T-helper 17 cell (primary cell): ENCODE results near the gene UVRAG. TPM values are rescaled to one million over a fixed set of nuclear protein-coding genes. Genes with fewer than 3 reads are reported as not detected.
A peak's percentile ranks its signal among the peaks of the same experiment; 100 is the strongest.

Source experiments
- ATAC-seq: fragments of 150-1000 bp; cut with Tn5 transposase; 2 replicates; pipeline ENCODE4 v1.10.0; 2021; ENCODE audit warnings: mild to moderate bottlenecking, moderate library complexity
- DNase-seq, 3 donors: peaks; one replicate each; pipeline versions ENCODE4 v3.0.0 to v3.0.0-alpha.2; 2020 to 2021
- H3K9me3 ChIP-seq: one replicate; pipeline ENCODE4 v1.7.0; 2013; ENCODE audit warnings: low read length, mild to moderate bottlenecking; ENCODE audit not compliant: control insufficient read depth, poor library complexity, severe bottlenecking
- H3K27ac Mint-ChIP-seq: one replicate; pipeline ENCODE4 v1.8.0; 2022; ENCODE audit warnings: mild to moderate bottlenecking, moderate library complexity, mixed read lengths
- H3K27me3 Mint-ChIP-seq: one replicate; pipeline ENCODE4 v1.8.0; 2022; ENCODE audit warnings: mixed read lengths
- H3K36me3 Mint-ChIP-seq: one replicate; pipeline ENCODE4 v1.8.0; 2022; ENCODE audit warnings: low read depth, mixed read lengths
- H3K4me1 Mint-ChIP-seq: one replicate; pipeline ENCODE4 v1.8.0; 2022; ENCODE audit warnings: mild to moderate bottlenecking, mixed read lengths
- H3K4me3 Mint-ChIP-seq: one replicate; pipeline ENCODE4 v1.8.0; 2022; ENCODE audit warnings: mild to moderate bottlenecking, moderate library complexity, mixed read lengths
- total RNA-seq, 4 donors: library from RNA in 2 of 4; stranded (reverse) in 2 of 4; gene quantifications; one replicate each; pipeline ENCODE4 v1.2.3 and lab custom pipeline; 2022 to 2026

The UVRAG gene
- total RNA-seq (10 to 100 TPM; 25.2 to 29.8 TPM), total RNA-seq (lab: John Stamatoyannopoulos, UW) (51.0 to 58.9 reads per million in 2 donors)

DNA sequence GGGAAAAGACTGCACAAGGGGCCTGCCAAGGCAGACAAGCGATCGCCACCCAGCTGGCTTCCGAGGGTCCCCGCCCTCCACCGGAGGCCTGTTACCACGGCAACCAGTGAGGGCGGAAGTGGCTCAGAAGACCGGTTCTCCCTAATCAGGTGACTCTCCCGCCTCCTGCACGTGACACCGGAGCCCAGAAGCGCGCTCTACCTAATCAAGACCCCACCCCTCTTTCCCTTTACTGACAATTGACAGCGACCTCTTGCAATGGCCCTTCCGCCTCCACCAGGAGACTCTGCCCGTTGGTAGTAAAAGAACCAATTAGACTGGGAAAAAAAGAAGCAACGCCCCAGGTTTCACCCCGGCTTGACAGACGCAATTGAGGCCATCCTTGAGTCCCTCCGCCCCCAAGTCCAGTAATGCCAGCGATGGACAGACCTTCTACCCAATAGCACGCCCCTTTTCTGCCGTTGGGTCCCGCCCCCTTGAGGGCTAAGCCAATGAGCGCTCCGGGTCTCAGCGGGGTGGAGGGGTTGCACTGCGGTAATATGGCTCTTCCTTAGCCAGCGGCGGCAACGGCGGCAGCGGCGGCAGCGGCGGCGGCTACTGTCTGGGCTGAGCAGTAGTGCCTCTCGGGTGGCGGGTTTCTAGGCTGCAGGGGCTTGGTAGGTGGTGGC lies at the start of gene UVRAG:
Gene UVRAG, plus strand, starts transcription at position 534 of the 668 bp plus-strand sequence. CDS start 198 bp downstream, outside the sequence.
- H3K9me3 ChIP-seq = no peaks in the 10 kb centered on the region
- Mint-ChIP-seq H3K4me3 (no peak within 1 kb of the TSS), H3K27me3 (peaks cover 12% of the 10 kb centered on the region), H3K36me3 (peaks cover 3% of the 10 kb centered on the region), H3K4me1 (peaks cover 16% of the 10 kb centered on the region), H3K27ac (no peak within 1 kb of the TSS)
- ATAC-seq (peak; percentile 89), DNase-seq (peak; percentile 91 to 98 (median 97))

DNA sequence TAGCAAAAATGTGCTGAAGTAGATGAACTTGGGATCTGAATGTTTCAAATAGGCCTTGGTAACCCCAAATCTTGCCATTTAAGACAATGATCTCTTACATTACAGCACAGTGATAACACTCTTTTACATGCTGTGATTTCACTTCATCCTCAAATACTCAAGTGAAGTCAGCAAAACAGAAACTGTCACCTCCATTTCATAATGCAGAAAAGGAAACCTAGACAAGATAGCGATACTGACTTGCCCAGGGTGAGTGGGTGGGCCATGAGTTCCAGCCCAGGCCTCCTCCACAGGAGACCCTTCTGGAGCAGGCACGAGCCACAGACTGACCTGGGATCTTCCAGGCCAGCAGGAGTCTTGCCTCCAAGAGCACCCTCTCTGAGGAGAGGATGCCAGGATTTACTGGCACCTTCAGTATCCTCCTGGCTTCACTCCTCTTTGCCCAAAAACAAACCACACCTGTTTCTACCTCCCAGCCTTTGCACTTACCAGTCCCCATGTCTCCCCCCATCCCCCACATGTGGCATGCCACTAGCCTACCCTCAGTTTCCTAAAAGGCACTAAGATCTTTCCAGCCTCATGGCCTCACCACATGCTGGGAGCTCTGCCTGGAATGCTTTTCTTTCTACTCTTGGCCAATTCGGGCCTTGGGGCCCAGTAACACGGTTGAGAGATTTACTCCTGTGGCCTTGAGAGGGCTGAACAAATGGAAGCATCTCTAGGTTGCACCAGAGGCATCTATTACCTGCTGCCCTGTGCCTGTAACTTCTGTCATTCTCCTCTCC lies 48.4 kb upstream of the UVRAG start:
- H3K4me3 Mint-ChIP-seq = no peak overlapping the region
- no peaks in the 10 kb centered on the region for H3K36me3 Mint-ChIP-seq
- no peaks in the 10 kb centered on the region for H3K9me3 ChIP-seq
- H3K27me3 Mint-ChIP-seq = peaks cover 24% of the 10 kb centered on the region
- peak overlapping the region; percentile 92 for H3K27ac Mint-ChIP-seq
- peaks cover 20% of the 10 kb centered on the region for H3K4me1 Mint-ChIP-seq
- DNase-seq (no peak), ATAC-seq (no peak)

DNA sequence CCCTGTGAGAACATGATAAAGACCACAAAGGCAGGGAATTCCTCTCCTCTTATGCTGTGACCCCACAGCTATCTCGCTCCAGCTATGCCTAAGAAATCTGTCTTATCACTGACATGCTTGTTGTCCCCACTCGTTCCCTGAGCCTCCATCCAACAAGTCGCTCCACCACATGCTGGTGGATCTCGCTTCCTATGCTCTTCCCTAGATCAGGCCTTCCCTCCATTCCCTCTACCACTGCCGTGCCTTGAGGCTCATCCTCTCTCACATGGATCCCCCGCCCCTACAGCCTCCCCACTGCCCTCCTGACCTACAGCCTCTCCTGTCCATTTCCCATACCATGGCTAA lies 47.8 kb upstream of the UVRAG start:
- Mint-ChIP-seq H3K4me1 (peaks cover 20% of the 10 kb centered on the region), H3K27me3 (peaks cover 23% of the 10 kb centered on the region), H3K4me3 (peak overlapping the region; percentile 79), H3K36me3 (no peaks in the 10 kb centered on the region), H3K27ac (peak overlapping the region; percentile 92)
- no peak for ATAC-seq
- no peaks in the 10 kb centered on the region for H3K9me3 ChIP-seq
- no peak for DNase-seq

DNA sequence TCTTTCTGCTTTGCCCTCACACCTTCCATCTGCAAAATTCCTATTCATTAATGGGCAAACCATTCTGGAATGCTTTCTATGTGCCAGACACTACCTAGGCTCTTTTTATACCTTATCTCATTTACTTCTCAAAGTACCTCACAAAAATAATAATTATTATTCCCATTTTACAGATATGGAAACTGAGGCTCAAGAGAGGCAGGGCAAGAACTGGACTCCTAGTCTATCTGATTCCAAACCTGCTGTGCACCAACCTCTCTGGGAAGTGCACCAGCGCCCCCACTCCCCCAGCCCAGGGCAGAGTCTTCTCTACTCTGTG lies 47.3 kb upstream of the UVRAG start:
- Mint-ChIP-seq H3K4me1 (peaks cover 20% of the 10 kb centered on the region), H3K27me3 (peaks cover 23% of the 10 kb centered on the region), H3K36me3 (no peaks in the 10 kb centered on the region), H3K4me3 (peak overlapping the region; percentile 87), H3K27ac (peak overlapping the region; percentile 92)
- no peak for DNase-seq
- ATAC-seq = no peak
- H3K9me3 ChIP-seq = no peaks in the 10 kb centered on the region

DNA sequence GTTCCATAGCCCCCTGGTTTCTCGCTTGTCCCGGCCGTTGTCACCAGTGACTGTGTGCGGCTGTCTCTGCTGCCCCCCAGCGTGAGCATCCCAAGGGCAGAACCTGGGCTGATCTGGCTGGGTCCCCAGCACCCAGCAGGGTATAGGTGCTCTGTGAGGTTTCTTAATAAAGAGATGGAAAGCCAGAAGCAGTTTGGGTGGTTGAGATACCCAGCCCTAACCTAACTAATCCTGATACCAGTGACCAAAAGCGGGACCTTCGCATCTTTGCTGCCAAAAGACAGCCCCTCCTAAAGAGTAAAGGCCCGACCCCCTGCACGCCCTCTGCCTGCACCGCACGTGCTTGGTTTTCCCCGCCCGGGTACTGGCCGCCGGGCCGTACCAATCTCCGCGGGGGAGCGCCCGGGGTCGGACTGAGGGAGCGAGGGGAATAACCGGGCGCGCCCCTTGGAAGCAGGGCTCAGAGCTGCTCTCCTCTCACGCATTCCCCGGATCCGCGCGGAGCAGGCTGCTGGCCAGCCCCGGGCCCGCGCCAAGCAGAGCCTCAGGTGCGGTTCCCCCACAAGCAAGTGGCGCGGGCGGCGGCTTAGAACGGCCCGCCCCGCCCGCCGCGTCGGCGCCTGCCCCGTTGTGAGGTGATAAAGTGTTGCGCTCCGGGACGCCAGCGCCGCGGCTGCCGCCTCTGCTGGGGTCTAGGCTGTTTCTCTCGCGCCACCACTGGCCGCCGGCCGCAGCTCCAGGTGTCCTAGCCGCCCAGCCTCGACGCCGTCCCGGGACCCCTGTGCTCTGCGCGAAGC lies 46.7 kb upstream of the UVRAG start, which contains the start of gene DGAT2:
Gene DGAT2, plus strand, starts transcription at position 667 of the 797 bp plus-strand sequence. CDS start 214 bp downstream, outside the sequence.
- no peaks in the 10 kb centered on the region for H3K36me3 Mint-ChIP-seq
- peak within 1 kb of the TSS; percentile 92 for H3K27ac Mint-ChIP-seq
- peak within 1 kb of the TSS; percentile 87 for H3K4me3 Mint-ChIP-seq
- H3K27me3 Mint-ChIP-seq = peaks cover 23% of the 10 kb centered on the region
- peaks cover 20% of the 10 kb centered on the region for H3K4me1 Mint-ChIP-seq
- no peaks in the 10 kb centered on the region for H3K9me3 ChIP-seq
- DNase-seq = peak; percentile 51 to 64 (median 56)
- peak; percentile 93 for ATAC-seq

DNA sequence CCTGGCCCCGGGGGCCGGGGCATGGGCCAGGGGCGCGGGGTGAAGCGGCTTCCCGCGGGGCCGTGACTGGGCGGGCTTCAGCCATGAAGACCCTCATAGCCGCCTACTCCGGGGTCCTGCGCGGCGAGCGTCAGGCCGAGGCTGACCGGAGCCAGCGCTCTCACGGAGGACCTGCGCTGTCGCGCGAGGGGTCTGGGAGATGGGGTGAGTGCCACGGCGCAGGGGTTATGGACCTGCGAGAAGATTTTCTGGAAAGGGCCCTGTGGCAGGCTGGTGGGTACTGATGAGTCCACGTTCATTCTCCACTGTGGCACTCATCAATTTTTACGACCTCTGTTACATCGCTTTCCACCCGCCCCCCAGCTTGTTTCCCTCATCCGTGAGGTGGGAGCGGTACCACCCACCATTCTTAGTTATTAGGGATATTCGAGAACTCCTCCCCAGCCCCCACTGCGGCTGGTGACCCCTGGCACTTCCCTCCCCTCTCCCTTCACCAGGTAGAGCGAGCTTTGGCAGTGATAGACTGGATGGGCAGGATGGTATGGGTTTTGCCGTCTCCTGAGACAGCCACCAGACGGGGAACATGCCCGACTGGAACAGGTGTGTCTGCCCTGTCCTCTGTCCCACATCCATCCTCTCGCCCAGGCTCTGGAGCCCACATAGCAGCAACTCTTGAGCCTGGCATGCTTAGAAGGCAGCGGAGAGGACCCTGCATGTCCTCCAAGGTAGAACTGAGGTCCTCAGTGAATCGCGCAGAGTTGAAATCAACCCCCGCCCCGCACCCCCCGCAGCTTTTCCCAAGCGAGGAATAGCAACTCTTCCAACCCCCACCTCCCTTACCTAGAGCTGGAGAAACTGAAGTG lies 45.9 kb upstream of the UVRAG start:
- DNase-seq = no peak
- Mint-ChIP-seq H3K27ac (peak overlapping the region; percentile 92), H3K4me3 (peak overlapping the region; percentile 87), H3K4me1 (peaks cover 26% of the 10 kb centered on the region), H3K27me3 (peaks cover 23% of the 10 kb centered on the region), H3K36me3 (no peaks in the 10 kb centered on the region)
- no peaks in the 10 kb centered on the region for H3K9me3 ChIP-seq
- no peak for ATAC-seq

DNA sequence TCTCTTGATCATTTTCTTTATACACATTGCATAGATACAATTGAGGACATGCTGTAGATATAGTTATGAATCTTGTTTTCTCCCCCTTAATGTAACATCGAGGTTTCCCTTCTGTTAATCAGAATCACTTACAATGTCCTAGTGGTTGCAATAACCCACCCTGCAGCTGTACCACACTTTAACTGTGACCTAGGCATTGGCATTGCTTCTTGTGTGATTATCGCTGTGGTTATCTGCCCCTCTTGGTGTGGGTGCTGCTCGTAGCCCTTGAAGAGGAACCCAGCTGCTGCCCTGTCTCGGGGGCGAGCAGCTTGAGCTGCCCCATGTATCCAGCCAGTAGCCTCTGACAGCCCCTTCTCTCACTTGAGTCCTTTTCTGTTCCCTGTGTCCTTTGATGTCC lies 44.9 kb upstream of the UVRAG start:
- Mint-ChIP-seq H3K27ac (no peak overlapping the region), H3K4me1 (peaks cover 26% of the 10 kb centered on the region), H3K27me3 (peaks cover 23% of the 10 kb centered on the region), H3K4me3 (peak overlapping the region; percentile 75), H3K36me3 (no peaks in the 10 kb centered on the region)
- no peaks in the 10 kb centered on the region for H3K9me3 ChIP-seq
- ATAC-seq (no peak), DNase-seq (no peak)

DNA sequence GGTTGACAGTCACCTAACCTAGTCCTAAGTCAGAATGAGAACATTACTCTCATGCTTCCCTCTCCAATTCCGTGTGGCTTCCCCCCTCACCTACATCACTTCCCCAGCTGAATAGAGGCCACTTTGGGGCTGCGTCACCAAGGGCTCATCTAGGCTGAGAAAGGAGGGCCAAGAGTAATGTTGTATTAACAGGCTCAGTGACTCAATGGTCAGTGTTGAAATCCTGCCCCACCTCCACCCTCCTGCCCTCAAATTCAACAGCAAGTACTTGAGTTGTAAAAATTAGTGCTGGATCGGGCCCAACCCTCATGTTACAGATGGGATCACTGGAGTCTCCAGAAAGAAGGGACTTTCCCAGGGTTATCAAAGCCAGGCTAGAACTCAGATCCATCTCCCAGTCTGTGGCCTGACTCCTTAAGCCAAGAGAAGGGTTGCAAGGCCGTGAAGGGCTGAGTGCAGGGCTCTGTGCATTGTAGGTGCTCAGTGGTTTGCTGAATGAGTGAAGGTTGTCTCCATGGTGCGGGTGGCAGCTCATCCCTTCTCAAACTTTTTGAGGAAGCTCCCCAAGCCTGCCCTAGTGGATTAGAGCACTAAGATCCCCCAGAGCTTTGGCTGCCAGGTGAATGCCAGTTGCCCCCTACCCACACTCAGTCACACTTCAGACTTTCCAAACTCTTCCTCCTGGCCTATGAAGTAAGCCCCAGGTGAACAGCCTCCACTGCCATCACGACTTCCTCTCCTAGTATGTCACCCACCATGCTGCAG lies 43.2 kb upstream of the UVRAG start:
- H3K9me3 ChIP-seq = no peaks in the 10 kb centered on the region
- H3K36me3 Mint-ChIP-seq = no peaks in the 10 kb centered on the region
- H3K27me3 Mint-ChIP-seq = peaks cover 23% of the 10 kb centered on the region
- DNase-seq (no peak), ATAC-seq (no peak)
- H3K27ac Mint-ChIP-seq = no peak overlapping the region
- H3K4me3 Mint-ChIP-seq = no peak overlapping the region
- H3K4me1 Mint-ChIP-seq = peaks cover 31% of the 10 kb centered on the region

DNA sequence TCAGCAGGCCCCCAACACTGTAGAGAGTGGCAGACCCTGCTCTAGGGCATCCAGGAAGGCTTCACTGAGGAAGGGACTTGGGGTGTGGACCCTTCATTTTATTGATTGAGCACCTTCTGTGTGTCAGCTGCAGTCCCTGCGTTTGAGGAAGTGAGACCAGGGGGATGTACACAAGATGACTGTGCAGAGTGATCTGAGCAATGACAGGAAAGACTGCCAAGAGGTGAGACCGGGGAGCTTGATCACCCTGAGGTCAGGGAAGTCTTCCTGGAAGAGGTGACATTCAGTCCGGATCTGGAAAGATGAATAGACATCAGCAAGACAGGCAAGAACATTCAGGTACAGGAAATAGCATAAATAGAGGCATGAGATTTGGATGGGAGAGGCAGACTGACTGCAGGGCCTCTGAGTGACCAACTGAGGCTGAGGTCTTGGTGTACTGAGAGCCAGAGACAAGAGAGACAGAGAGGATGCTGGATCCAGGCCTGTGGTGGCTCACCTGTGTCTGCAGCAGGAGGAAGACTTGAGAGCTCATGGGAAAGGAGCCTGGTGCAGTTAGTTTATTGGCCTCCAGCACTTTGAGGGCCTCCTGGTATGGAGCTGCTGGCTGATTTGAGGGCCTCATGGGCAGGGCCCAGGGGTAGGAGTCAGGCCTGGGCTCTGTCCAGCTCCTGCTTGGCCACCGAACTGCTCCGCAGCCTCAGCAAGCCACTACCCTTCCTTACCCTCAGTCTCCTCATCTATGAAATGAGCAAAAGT lies 41.2 kb upstream of the UVRAG start:
- no peak overlapping the region for H3K4me3 Mint-ChIP-seq
- DNase-seq = no peak
- no peaks in the 10 kb centered on the region for H3K9me3 ChIP-seq
- peaks cover 12% of the 10 kb centered on the region for H3K27me3 Mint-ChIP-seq
- peak; percentile 51 for ATAC-seq
- no peaks in the 10 kb centered on the region for H3K36me3 Mint-ChIP-seq
- peaks cover 32% of the 10 kb centered on the region for H3K4me1 Mint-ChIP-seq
- H3K27ac Mint-ChIP-seq = peak overlapping the region; percentile 78

DNA sequence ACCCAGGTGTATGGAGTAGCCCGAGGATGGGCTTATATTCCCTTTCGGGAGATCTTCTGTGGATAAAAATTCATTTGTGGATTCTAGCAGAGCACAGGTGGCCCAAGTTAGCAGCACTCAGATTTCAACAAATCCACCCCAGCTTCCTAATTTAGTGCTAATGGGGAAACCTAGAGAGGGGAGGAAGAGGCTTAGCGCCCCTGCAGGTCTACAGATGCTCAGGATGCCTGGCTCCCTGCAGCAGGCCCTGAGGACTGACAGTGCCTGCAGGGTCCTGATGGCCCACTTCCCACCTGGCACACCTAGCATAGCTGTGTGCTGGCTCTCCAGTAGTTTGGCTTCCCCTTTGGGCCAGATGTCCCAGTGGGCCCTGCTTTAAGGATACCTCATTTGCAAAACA lies 40.0 kb upstream of the UVRAG start:
- Mint-ChIP-seq H3K27me3 (peaks cover 8% of the 10 kb centered on the region), H3K4me3 (no peak overlapping the region), H3K27ac (no peak overlapping the region), H3K4me1 (peaks cover 30% of the 10 kb centered on the region), H3K36me3 (no peaks in the 10 kb centered on the region)
- H3K9me3 ChIP-seq = no peaks in the 10 kb centered on the region
- ATAC-seq (no peak), DNase-seq (no peak)

DNA sequence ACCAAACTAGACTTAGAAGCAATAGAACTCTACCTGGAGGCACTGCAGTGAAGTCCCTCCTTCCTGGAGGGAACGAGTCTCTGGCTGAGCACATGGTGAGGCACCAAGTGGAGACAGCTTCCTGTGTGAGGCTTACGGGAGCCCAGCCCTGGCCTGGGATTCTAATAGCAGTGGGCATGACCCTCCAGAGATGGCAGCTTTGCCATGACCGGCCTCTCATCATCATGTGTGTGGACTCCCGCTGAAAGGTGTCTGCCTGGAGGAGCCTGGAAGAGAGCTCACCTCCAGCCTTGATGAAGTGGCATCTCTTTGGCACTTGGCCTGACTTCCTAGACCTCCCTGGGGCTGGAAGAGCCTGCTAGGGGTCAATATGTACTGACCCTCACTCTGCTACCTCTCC lies 38.5 kb upstream of the UVRAG start:
- no peak for ATAC-seq
- H3K4me1 Mint-ChIP-seq = peaks cover 30% of the 10 kb centered on the region
- H3K36me3 Mint-ChIP-seq = no peaks in the 10 kb centered on the region
- no peaks in the 10 kb centered on the region for H3K9me3 ChIP-seq
- no peaks in the 10 kb centered on the region for H3K27me3 Mint-ChIP-seq
- no peak for DNase-seq
- H3K27ac Mint-ChIP-seq = peak overlapping the region; percentile 27
- no peak overlapping the region for H3K4me3 Mint-ChIP-seq
